ENCODE measurements around the gene MED7. TPM values are rescaled to one million over a fixed set of nuclear protein-coding genes. Genes with fewer than 3 reads are reported as not detected.

Gene MED7
- total and polyA plus RNA-seq, 9 of the 15 experiments (the other 6 are each of a cell fraction or from before 2014, with no cell fraction given), result 4.5 to 38.7 (median 12.2) TPM

DNA sequence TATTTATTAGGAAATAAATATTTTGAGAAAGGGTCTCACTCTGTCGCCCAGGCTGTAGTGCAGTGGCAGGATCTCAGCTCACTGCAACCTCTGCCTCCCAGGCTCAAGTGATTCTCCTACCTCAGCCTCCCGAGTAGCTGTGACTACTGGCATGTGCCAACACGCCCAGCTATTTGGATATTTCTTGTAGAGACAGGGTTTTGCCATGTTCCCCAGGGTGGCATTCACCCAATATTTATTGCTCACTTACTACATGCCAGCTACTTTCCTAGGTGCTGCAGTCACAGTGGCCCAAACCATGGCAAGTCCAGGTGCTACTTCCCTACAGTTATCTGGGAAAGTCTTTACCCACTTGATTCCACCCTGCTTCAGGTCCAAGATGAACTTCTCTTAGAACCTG lies 8.3 kb upstream of the MED7 start:
- no TSS peak for BruUV-seq (replicated peaks)
- H3K27ac ChIP-seq (ENCODE audit: extremely low read depth, low read depth, low read length), result no peak overlapping the region
- no peaks in the 10 kb centered on the region; a peak in 1 of 5 replicates for H3K27me3 ChIP-seq (ENCODE audit: control insufficient read depth in 2 of 2, insufficient read depth in 2 of 2, low read length in 2 of 2)
- H3K4me3 ChIP-seq, result no peak overlapping the region
- WGBS (ENCODE audit: insufficient coverage, low coverage, missing lambda C conversion rate), result 0% methylated on average over 3 of the region's 3 CpGs
- ChIA-PET CTCF (ENCODE audit: low intra/inter-chr PET ratio) (interaction anchor here (0.6 kb wide), 1 partner anchor 162 kb away, joined by 4 read pairs; no protein-coding TSS in a partner anchor), POLR2A (no interaction called here)
- in situ Hi-C loops (cut with MboI), result no loop called here
- H2AFZ ChIP-seq (ENCODE audit: low read depth, low read length), result no peak overlapping the region
- H3K79me2 ChIP-seq (ENCODE audit: control insufficient read depth, insufficient read depth, low read length), result no peaks in the 10 kb centered on the region
- no peak for FAIRE-seq
- no peaks in the 10 kb centered on the region for H3K36me3 ChIP-seq (ENCODE audit: control insufficient read depth, insufficient read depth, low read length)
- no peaks in the 10 kb centered on the region for H4K20me1 ChIP-seq (replicated peaks; ENCODE audit: control insufficient read depth, insufficient read depth, low read length)
- no peak overlapping the region for H3K9ac ChIP-seq (ENCODE audit: insufficient read depth in 1 of 2, low read depth in 2 of 2, low read length in 2 of 2)
- no peaks in the 10 kb centered on the region for H3K9me3 ChIP-seq (replicated peaks; ENCODE audit: control insufficient read depth, insufficient read depth, low read depth, low read length)
- ATAC-seq, result no peak
- peaks cover 0 to 3% of the 10 kb centered on the region in 2 experiments; a peak in 1 of 5 replicates for H3K4me1 ChIP-seq (replicated peaks in 1 of 2; ENCODE audit: control insufficient read depth in 2 of 2, insufficient read depth in 2 of 2, low read length in 2 of 2)
- H3K9me1 ChIP-seq (ENCODE audit: control insufficient read depth, insufficient read depth, low read length), result no peaks in the 10 kb centered on the region
- no peak for DNase-seq (ENCODE audit: extremely low read depth in 1 of 4, low spot score in 3 of 4)
- intact Hi-C loops (cut with micrococcal nuclease), result no loop called here
- no peak overlapping the region for H3K4me2 ChIP-seq (ENCODE audit: insufficient read depth, low read length)
- TF ChIP-seq, protein P1, sequence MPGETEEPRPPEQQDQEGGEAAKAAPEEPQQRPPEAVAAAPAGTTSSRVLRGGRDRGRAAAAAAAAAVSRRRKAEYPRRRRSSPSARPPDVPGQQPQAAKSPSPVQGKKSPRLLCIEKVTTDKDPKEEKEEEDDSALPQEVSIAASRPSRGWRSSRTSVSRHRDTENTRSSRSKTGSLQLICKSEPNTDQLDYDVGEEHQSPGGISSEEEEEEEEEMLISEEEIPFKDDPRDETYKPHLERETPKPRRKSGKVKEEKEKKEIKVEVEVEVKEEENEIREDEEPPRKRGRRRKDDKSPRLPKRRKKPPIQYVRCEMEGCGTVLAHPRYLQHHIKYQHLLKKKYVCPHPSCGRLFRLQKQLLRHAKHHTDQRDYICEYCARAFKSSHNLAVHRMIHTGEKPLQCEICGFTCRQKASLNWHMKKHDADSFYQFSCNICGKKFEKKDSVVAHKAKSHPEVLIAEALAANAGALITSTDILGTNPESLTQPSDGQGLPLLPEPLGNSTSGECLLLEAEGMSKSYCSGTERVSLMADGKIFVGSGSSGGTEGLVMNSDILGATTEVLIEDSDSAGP (CRISPR knock-in tag; IDR thresholded peaks at IDR 0.05), result no peak
- TF ChIP-seq FOXK1 (CRISPR knock-in tag; IDR thresholded peaks at IDR 0.05; ENCODE audit: borderline replicate concordance) (no peak), ERF (CRISPR knock-in tag; IDR thresholded peaks at IDR 0.05) (no peak), BRD9 (IDR thresholded peaks at IDR 0.05; ENCODE audit: low read depth, partially characterized antibody) (no peak), DPF2 (IDR thresholded peaks at IDR 0.05) (no peak), DMBX1 (CRISPR knock-in tag; IDR thresholded peaks at IDR 0.05; ENCODE audit: borderline replicate concordance) (no peak), LARP7 (IDR thresholded peaks at IDR 0.05) (no peak), MYBL2 (IDR thresholded peaks at IDR 0.05; ENCODE audit: low read depth) (no peak), MYBL2 (CRISPR knock-in tag; IDR thresholded peaks at IDR 0.05; ENCODE audit: borderline replicate concordance) (no peak), RUNX1 (IDR thresholded peaks at IDR 0.05; ENCODE audit: low read depth) (no peak), ZNF232 (CRISPR knock-in tag; IDR thresholded peaks at IDR 0.05) (no peak), KLF16 (IDR thresholded peaks at IDR 0.05) (no peak), RHOXF2B (CRISPR knock-in tag; conservative IDR thresholded peaks at IDR 0.05) (no peak)
- TF ChIP-seq, protein P2, sequence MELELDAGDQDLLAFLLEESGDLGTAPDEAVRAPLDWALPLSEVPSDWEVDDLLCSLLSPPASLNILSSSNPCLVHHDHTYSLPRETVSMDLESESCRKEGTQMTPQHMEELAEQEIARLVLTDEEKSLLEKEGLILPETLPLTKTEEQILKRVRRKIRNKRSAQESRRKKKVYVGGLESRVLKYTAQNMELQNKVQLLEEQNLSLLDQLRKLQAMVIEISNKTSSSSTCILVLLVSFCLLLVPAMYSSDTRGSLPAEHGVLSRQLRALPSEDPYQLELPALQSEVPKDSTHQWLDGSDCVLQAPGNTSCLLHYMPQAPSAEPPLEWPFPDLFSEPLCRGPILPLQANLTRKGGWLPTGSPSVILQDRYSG (tag; conservative IDR thresholded peaks at IDR 0.05; ENCODE audit: low read depth), result no peak
- TF ChIP-seq, protein P3, sequence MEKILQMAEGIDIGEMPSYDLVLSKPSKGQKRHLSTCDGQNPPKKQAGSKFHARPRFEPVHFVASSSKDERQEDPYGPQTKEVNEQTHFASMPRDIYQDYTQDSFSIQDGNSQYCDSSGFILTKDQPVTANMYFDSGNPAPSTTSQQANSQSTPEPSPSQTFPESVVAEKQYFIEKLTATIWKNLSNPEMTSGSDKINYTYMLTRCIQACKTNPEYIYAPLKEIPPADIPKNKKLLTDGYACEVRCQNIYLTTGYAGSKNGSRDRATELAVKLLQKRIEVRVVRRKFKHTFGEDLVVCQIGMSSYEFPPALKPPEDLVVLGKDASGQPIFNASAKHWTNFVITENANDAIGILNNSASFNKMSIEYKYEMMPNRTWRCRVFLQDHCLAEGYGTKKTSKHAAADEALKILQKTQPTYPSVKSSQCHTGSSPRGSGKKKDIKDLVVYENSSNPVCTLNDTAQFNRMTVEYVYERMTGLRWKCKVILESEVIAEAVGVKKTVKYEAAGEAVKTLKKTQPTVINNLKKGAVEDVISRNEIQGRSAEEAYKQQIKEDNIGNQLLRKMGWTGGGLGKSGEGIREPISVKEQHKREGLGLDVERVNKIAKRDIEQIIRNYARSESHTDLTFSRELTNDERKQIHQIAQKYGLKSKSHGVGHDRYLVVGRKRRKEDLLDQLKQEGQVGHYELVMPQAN (IDR thresholded peaks at IDR 0.05; ENCODE audit: borderline replicate concordance), result no peak
- TF ChIP-seq, protein P4, sequence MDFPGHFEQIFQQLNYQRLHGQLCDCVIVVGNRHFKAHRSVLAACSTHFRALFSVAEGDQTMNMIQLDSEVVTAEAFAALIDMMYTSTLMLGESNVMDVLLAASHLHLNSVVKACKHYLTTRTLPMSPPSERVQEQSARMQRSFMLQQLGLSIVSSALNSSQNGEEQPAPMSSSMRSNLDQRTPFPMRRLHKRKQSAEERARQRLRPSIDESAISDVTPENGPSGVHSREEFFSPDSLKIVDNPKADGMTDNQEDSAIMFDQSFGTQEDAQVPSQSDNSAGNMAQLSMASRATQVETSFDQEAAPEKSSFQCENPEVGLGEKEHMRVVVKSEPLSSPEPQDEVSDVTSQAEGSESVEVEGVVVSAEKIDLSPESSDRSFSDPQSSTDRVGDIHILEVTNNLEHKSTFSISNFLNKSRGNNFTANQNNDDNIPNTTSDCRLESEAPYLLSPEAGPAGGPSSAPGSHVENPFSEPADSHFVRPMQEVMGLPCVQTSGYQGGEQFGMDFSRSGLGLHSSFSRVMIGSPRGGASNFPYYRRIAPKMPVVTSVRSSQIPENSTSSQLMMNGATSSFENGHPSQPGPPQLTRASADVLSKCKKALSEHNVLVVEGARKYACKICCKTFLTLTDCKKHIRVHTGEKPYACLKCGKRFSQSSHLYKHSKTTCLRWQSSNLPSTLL (IDR thresholded peaks at IDR 0.05), result no peak
- TF ChIP-seq, protein P5, sequence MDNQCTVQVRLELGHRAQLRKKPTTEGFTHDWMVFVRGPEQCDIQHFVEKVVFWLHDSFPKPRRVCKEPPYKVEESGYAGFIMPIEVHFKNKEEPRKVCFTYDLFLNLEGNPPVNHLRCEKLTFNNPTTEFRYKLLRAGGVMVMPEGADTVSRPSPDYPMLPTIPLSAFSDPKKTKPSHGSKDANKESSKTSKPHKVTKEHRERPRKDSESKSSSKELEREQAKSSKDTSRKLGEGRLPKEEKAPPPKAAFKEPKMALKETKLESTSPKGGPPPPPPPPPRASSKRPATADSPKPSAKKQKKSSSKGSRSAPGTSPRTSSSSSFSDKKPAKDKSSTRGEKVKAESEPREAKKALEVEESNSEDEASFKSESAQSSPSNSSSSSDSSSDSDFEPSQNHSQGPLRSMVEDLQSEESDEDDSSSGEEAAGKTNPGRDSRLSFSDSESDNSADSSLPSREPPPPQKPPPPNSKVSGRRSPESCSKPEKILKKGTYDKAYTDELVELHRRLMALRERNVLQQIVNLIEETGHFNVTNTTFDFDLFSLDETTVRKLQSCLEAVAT (IDR thresholded peaks at IDR 0.05), result no peak
